CD4-positive, alpha-beta T cell treated with Interleukin-4 for 4 hours (primary cell): ENCODE results near the gene SLC35G4.
"Not testable (repeated sequence)": the region's sequence is repeated elsewhere in the genome, so short reads cannot be mapped to it uniquely, and the experiment has no call there.

ENCODE experiments used
- DNase-seq: peaks from one replicate; pipeline ENCODE4 v3.0.0-alpha.2; 2020

The SLC35G4 gene

DNA sequence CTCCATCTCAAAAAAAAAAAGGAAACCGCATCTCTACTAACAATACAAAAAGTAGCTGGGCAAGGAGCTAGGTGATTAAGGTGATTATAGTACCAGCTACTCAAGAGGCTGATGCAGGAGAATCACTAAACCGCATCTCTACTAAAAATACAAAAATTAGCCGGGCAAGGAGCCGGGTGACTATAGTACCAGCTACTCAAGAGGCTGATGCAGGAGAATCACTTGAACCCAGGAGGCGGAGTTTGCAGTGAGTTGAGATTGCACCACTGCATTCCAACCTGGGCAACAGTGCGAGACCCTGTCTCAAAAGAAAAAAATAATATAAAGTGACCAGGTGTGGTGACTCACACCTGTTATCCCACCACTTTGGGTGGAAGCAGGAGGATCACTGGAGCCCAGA is 5.6 kb downstream of the SLC35G4 start:
- DNase-seq, result not testable (repeated sequence)

GRCh38 chr18:11647310-11647709 is 37.9 kb downstream of the SLC35G4 start:
- DNase-seq, result not testable (repeated sequence)

DNA sequence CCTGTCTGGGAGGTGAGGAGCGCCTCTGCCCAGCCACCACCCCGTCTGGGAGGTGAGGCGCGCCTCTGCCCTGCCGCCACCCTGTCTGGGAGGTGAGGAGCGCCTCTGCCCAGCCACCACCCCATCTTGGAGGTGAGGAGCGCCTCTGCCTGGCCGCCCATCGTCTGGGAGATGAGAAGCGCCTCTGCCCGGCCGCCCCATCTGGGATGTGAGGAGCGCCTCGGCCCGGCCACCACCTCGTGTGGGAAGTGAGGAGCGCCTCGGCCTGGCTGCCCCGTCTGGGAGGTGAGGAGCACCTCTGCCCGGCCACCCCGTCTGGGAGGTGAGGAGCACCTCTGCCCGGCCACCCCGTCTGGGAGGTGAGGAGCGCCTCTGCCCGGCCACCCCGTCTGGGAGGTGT is 38.4 kb downstream of the SLC35G4 start:
- not testable (repeated sequence) for DNase-seq

- no peak for DNase-seq
Measured at GRCh38 chr18:11649839-11650238, 40.4 kb downstream of the SLC35G4 start.

GRCh38 chr18:11651899-11652298 is 42.5 kb downstream of the SLC35G4 start:
- no peak for DNase-seq

GRCh38 chr18:11653521-11653920 is 44.1 kb downstream of the SLC35G4 start:
- DNase-seq, result no peak

- no peak for DNase-seq
Measured at GRCh38 chr18:11654736-11655605, 45.6 kb downstream of the SLC35G4 start.

DNA sequence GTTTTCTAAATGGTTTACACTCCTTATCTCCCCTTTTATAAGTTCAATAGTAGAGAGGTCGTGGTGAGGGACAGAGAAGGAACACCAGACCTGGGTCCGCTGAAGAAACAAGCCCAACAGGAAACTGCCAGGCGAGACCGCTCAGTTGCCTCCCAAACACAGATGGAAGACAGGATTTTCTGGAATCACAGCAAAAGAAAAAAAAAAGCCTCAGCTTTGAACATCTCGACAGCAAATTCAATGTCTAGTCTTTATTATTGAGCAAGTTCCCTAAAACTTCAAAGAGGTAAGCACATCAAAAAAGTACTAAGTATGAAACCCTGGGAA is 46.2 kb downstream of the SLC35G4 start:
- DNase-seq, result no peak

- DNase-seq, result no peak
Measured at GRCh38 chr18:11657152-11657551, 47.8 kb downstream of the SLC35G4 start.

- no peak for DNase-seq
Measured at GRCh38 chr18:11657554-11657953, 48.2 kb downstream of the SLC35G4 start.

DNA sequence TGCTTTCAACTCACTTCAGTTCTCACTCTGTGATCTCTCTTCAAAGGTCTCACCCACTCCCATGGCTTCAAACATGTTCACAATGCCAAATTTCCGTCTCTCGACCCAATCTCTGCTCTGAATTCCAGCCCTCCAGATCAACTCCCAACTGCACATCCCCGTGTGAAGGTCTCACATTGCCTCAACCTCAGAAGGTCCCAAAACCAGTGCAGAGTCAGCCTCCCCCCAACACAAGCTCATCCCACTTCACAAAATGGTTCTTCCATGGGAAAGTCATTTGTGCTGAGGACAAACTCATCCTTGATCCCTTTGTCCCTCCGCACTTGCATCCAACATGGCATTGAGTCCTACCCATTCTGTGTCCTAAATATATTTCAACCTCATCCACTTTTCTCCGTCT is 48.6 kb downstream of the SLC35G4 start:
- DNase-seq, result no peak

GRCh38 chr18:11658989-11659388 is 49.6 kb downstream of the SLC35G4 start:
- no peak for DNase-seq
